Measurements from ENCODE around the gene KRT6C. TPM values are rescaled to one million over a fixed set of nuclear protein-coding genes. Genes with fewer than 3 reads are reported as not detected.
"Not testable (repeated sequence)": the region's sequence is repeated elsewhere in the genome, so short reads cannot be mapped to it uniquely, and the experiment has no call there.

Gene KRT6C
- total RNA-seq, 1 donor from 2014 or later = not detected

GRCh38 chr12:52499806-52500560, 26.4 kb upstream of the KRT6C start:
- DNase-seq (ENCODE audit: low spot score) = no peak

GRCh38 chr12:52498946-52499345, 25.3 kb upstream of the KRT6C start:
- DNase-seq (ENCODE audit: low spot score) = no peak

GRCh38 chr12:52497975-52498374, 24.4 kb upstream of the KRT6C start:
- DNase-seq (ENCODE audit: low spot score) = no peak

- DNase-seq (ENCODE audit: low spot score) = no peak
Measured at GRCh38 chr12:52496590-52497071, 23.0 kb upstream of the KRT6C start.

GRCh38 chr12:52496054-52496453, 22.4 kb upstream of the KRT6C start:
- DNase-seq (ENCODE audit: low spot score) = no peak

GRCh38 chr12:52495389-52495788, 21.8 kb upstream of the KRT6C start:
- DNase-seq (ENCODE audit: low spot score) = no peak

- DNase-seq (ENCODE audit: low spot score) = no peak
Measured at GRCh38 chr12:52494518-52494917, 20.9 kb upstream of the KRT6C start.

GRCh38 chr12:52494100-52494499, 20.5 kb upstream of the KRT6C start:
- no peak for DNase-seq (ENCODE audit: low spot score)

GRCh38 chr12:52493172-52493571, 19.6 kb upstream of the KRT6C start, which contains the start of gene KRT6A:
Gene KRT6A (minus strand): TSS chr12:52493257. CDS start chr12:52493188, 69 bp downstream.
- DNase-seq (ENCODE audit: low spot score) = no peak

GRCh38 chr12:52492405-52492804, 18.8 kb upstream of the KRT6C start:
- DNase-seq (ENCODE audit: low spot score) = not testable (repeated sequence)

GRCh38 chr12:52491495-52491894, 17.9 kb upstream of the KRT6C start:
- not testable (repeated sequence) for DNase-seq (ENCODE audit: low spot score)

GRCh38 chr12:52488736-52489135, 15.1 kb upstream of the KRT6C start:
- DNase-seq (ENCODE audit: low spot score) = no peak

GRCh38 chr12:52487744-52488443, 14.3 kb upstream of the KRT6C start:
- DNase-seq (ENCODE audit: low spot score) = not testable (repeated sequence)

- no peak for DNase-seq (ENCODE audit: low spot score)
Measured at GRCh38 chr12:52487211-52487610, 13.6 kb upstream of the KRT6C start.

- no peak for DNase-seq (ENCODE audit: low spot score)
Measured at GRCh38 chr12:52486166-52487105, 12.8 kb upstream of the KRT6C start.

GRCh38 chr12:52480073-52480472, 6.5 kb upstream of the KRT6C start:
- DNase-seq (ENCODE audit: low spot score) = no peak

- no peak for DNase-seq (ENCODE audit: low spot score)
Measured at GRCh38 chr12:52477651-52478050, 4.0 kb upstream of the KRT6C start.

GRCh38 chr12:52474212-52474611, 607 bp upstream of the KRT6C start:
- no peak for DNase-seq (ENCODE audit: low spot score)

GRCh38 chr12:52469853-52470252, 3.8 kb downstream of the KRT6C start:
- no peak for DNase-seq (ENCODE audit: low spot score)

- no peak for DNase-seq (ENCODE audit: low spot score)
Measured at GRCh38 chr12:52464897-52465296, 8.7 kb downstream of the KRT6C start.

GRCh38 chr12:52461693-52462092, 11.9 kb downstream of the KRT6C start:
- no peak for DNase-seq (ENCODE audit: low spot score)
